ENCODE measurements around the gene DNM2.

Gene DNM2

DNA sequence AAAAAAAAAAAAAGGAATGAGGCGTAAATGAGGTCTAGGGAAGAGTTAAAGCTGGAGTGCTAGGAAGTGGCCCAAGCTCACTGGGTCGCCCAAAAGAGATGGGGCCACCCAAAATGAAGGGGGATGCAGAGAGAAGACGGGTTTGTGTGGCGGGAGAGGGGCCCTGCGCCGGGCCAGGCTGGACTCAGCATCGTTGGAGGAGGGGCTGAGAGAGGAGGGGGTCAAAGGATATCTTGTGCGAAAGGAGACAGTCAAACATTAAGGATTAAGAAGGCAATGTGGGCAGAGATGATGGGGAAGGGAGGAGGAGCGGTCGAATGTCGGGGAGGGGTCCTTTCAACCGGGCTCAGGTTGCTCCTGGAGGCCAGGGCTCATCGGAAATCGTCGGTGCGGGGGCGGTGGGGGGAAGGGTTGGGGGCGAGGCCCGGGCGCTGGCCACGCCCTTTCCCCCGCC lies 152.6 kb downstream of the DNM2 start (continued):
- TF ChIP-seq ZNF600 (tag by site-specific recombination; IDR thresholded peaks at IDR 0.05) (peak; percentile 82), PRDM1 (tag by site-specific recombination; IDR thresholded peaks at IDR 0.05) (no peak), ZBTB7A (tag by site-specific recombination; IDR thresholded peaks at IDR 0.05; ENCODE audit: low read depth) (0 out of 2 replicates have a peak, but pooled peaks have one; percentile 58), BCL11B (tag by site-specific recombination; IDR thresholded peaks at IDR 0.05; ENCODE audit: low read depth) (peak; percentile 55; the same call in 1 of the 2 replicates), ZNF629 (tag by site-specific recombination; IDR thresholded peaks at IDR 0.05) (no peak; the same call in 1 of the 2 replicates), ZNF366 (tag by site-specific recombination; conservative IDR thresholded peaks at IDR 0.05) (peak; percentile 56; the same call in 1 of the 2 replicates), BCL11A (tag by site-specific recombination; IDR thresholded peaks at IDR 0.05; ENCODE audit: low read depth) (peak; percentile 46; the same call in 1 of the 2 replicates), ZNF776 (tag by site-specific recombination; IDR thresholded peaks at IDR 0.05; ENCODE audit: borderline replicate concordance) (no peak), GLIS1 (tag by site-specific recombination; IDR thresholded peaks at IDR 0.05) (peak; percentile 30; the same call in 1 of the 2 replicates), ZNF16 (tag by site-specific recombination; IDR thresholded peaks at IDR 0.05; ENCODE audit: low read depth) (0 out of 2 replicates have a peak, but pooled peaks have one; percentile 6), ZBTB20 (tag by site-specific recombination; IDR thresholded peaks at IDR 0.05) (peak; percentile 86), PATZ1 (tag by site-specific recombination; IDR thresholded peaks at IDR 0.05) (peak; percentile 97), INSM2 (tag by site-specific recombination; IDR thresholded peaks at IDR 0.05) (peak; percentile 28; the same call in 1 of the 2 replicates), ZEB2 (tag by site-specific recombination; IDR thresholded peaks at IDR 0.05) (peak; percentile 85), ZBTB48 (tag by site-specific recombination; IDR thresholded peaks at IDR 0.05) (peak; percentile 96), ZNF157 (tag by site-specific recombination; IDR thresholded peaks at IDR 0.05) (0 out of 2 replicates have a peak, but pooled peaks have one; percentile 17), ZNF792 (tag by site-specific recombination; IDR thresholded peaks at IDR 0.05) (no peak), ZBTB8A (tag by site-specific recombination; IDR thresholded peaks at IDR 0.05) (peak; percentile 46), KLF16 (tag by site-specific recombination; IDR thresholded peaks at IDR 0.05) (peak; percentile 62; the same call in 1 of the 2 replicates), SP7 (tag by site-specific recombination; IDR thresholded peaks at IDR 0.05) (peak; percentile 65; the same call in 1 of the 2 replicates), EGR2 (tag by site-specific recombination; IDR thresholded peaks at IDR 0.05; ENCODE audit: low read depth) (peak; percentile 85), GLIS2 (tag by site-specific recombination; IDR thresholded peaks at IDR 0.05) (no peak; the same call in 1 of the 2 replicates), ZNF544 (tag by site-specific recombination; IDR thresholded peaks at IDR 0.05) (no peak)
- TF ChIP-seq, protein P1, sequence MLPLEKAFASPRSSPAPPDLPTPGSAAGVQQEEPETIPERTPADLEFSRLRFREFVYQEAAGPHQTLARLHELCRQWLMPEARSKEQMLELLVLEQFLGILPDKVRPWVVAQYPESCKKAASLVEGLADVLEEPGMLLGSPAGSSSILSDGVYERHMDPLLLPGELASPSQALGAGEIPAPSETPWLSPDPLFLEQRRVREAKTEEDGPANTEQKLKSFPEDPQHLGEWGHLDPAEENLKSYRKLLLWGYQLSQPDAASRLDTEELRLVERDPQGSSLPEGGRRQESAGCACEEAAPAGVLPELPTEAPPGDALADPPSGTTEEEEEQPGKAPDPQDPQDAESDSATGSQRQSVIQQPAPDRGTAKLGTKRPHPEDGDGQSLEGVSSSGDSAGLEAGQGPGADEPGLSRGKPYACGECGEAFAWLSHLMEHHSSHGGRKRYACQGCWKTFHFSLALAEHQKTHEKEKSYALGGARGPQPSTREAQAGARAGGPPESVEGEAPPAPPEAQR (tag by site-specific recombination; IDR thresholded peaks at IDR 0.05), result peak; percentile 29
- TF ChIP-seq, protein P2, sequence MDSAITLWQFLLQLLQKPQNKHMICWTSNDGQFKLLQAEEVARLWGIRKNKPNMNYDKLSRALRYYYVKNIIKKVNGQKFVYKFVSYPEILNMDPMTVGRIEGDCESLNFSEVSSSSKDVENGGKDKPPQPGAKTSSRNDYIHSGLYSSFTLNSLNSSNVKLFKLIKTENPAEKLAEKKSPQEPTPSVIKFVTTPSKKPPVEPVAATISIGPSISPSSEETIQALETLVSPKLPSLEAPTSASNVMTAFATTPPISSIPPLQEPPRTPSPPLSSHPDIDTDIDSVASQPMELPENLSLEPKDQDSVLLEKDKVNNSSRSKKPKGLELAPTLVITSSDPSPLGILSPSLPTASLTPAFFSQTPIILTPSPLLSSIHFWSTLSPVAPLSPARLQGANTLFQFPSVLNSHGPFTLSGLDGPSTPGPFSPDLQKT (IDR thresholded peaks at IDR 0.05; ENCODE audit: borderline replicate concordance, low read depth, low read length), result no peak
- TF ChIP-seq, protein P3, sequence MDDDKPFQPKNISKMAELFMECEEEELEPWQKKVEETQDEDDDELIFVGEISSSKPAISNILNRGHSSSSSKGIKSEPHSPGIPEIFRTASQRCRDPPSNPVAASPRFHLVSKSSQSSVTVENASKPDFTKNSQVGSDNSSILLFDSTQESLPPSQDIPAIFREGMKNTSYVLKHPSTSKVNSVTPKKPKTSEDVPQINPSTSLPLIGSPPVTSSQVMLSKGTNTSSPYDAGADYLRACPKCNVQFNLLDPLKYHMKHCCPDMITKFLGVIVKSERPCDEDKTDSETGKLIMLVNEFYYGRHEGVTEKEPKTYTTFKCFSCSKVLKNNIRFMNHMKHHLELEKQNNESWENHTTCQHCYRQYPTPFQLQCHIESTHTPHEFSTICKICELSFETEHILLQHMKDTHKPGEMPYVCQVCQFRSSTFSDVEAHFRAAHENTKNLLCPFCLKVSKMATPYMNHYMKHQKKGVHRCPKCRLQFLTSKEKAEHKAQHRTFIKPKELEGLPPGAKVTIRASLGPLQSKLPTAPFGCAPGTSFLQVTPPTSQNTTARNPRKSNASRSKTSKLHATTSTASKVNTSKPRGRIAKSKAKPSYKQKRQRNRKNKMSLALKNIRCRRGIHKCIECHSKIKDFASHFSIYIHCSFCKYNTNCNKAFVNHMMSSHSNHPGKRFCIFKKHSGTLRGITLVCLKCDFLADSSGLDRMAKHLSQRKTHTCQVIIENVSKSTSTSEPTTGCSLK (tag by site-specific recombination; IDR thresholded peaks at IDR 0.05), result no peak
- TF ChIP-seq, protein P4, sequence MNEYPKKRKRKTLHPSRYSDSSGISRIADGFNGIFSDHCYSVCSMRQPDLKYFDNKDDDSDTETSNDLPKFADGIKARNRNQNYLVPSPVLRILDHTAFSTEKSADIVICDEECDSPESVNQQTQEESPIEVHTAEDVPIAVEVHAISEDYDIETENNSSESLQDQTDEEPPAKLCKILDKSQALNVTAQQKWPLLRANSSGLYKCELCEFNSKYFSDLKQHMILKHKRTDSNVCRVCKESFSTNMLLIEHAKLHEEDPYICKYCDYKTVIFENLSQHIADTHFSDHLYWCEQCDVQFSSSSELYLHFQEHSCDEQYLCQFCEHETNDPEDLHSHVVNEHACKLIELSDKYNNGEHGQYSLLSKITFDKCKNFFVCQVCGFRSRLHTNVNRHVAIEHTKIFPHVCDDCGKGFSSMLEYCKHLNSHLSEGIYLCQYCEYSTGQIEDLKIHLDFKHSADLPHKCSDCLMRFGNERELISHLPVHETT (tag by site-specific recombination; IDR thresholded peaks at IDR 0.05), result no peak
- TF ChIP-seq, protein P5, sequence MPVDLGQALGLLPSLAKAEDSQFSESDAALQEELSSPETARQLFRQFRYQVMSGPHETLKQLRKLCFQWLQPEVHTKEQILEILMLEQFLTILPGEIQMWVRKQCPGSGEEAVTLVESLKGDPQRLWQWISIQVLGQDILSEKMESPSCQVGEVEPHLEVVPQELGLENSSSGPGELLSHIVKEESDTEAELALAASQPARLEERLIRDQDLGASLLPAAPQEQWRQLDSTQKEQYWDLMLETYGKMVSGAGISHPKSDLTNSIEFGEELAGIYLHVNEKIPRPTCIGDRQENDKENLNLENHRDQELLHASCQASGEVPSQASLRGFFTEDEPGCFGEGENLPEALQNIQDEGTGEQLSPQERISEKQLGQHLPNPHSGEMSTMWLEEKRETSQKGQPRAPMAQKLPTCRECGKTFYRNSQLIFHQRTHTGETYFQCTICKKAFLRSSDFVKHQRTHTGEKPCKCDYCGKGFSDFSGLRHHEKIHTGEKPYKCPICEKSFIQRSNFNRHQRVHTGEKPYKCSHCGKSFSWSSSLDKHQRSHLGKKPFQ (tag by site-specific recombination; IDR thresholded peaks at IDR 0.05), result no peak
